HUDEP-2 (cell line): Measurements from ENCODE around the gene AVPR1B.

Experiments
- DNase-seq, 76 experiments: peaks; one replicate each; lab custom pipeline; 2025; ENCODE audit not compliant: unreplicated experiment in 76 of 76; lab: John Stamatoyannopoulos, UW

The AVPR1B gene

DNA sequence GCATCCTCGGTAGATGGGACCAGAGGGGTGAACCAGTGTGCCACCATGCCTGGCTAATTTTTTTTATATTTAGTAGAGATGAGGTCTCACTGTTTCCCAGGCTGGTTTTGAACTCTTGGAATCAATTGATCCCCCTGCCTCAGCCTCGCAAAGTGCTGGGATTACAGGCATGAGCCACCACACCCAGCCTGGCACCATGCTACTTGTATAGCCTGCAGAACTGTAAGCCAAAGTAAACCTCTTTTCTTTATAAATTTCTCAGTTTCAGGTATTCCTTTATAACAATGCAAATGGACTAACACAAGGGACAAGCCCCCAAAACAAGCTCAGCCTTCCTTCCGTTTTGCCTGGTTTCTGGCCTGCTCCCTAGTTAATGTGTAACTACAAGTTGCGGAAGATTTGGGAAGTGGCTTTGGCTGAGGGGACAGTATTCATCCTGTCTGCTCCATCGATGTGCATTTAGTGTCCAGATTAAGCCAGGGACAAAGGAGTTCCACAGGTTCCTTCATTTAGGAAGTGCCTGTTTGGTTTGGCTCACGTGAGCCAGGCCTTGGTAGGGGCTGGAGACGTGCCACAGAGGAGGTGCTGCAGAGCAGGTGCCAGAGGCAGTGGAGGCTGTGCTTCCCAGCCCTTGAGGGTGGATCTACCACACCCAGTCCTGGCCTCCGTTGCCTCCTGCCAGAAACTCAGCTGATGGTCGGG lies 4.4 kb downstream of the AVPR1B start:
- no peak for DNase-seq

DNA sequence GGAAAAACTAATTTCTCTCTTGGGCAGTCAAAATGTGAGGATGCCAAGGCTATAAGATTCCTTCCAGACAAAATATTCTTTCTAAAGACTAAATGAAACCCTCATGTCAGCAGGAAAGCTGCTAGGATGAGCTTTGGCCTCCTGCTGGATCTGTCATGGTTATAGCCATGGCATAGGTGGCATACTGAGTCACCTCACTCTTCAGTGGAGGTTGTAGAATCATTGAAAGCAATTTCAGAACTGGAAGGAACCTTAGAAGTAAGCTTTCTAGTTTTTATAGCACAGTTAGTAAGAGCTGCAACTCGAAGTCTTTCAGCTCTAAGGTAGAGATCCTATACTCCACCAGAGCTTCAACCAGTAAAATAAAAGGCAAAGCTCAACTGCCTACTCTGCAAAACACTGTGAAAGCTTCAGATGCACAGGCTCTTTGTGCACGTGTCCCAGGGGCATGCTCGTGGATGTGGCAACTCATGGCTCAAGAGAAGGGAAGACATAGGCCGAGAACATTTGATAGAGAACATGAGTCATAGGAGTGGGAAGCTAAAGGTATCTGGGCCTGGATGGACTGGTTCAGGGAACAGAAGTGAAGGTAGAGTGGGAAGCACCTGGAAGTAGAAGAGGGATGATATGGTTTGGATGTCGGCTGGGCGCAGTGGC lies 5.8 kb downstream of the AVPR1B start:
- DNase-seq: no peak

DNA sequence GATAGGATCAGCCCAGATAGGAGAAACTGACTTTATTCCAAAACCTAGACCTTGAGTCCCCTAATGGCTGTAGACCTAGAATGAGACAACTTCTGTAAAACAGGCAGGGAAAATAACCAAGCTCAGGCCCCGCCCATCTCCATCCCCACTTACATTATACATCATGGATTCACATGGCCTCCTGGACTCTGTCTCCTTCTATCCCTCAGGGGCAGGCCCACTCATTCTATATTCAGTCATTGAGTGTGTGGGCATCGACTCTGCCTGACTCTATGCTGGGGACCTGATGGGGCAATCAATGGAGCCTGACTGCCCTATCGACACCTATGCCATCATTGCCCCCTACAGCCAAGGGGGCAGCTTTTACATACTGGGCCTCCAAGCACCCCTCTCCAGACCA lies 6.4 kb downstream of the AVPR1B start:
- no peak for DNase-seq

DNA sequence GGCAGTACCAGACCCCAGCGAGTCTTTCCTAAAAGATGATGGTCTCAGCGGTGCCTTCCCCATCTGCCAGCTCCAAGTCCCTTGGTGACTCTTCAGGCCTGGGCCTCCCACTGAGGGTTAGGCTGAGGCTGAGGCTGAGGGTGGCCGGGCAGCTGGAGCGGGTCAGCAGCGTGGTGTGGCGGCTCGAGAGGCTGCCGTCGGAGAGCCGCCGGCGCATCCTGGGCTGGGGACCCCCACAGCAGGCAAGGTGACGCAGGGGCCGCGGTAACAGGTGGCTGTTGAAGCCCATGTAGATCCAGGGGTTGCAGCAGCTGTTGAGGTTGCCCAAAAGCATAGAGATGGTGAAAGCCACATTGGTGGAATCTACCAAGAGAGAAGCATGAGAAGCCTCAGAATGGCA lies 7.0 kb downstream of the AVPR1B start:
- no peak for DNase-seq

DNA sequence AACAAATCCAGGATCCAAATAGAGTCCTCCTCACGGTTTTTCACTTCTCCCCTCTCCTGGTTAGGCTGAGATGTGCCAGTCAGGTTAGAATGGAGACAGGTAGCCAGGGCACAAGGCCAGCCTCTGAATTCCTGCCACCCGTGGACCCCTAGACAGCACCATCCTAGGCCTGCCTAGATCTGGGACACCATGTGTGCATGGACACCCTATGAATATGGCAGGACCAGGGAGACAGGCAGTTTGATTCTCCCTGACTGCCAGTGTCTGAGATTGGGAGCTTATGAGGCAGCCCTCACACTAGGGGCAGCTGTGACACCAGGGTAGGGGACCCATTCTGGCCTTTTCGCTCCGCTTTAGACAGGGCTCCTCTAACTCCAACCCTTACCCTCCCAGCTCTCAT lies 7.5 kb downstream of the AVPR1B start:
- DNase-seq: no peak

DNA sequence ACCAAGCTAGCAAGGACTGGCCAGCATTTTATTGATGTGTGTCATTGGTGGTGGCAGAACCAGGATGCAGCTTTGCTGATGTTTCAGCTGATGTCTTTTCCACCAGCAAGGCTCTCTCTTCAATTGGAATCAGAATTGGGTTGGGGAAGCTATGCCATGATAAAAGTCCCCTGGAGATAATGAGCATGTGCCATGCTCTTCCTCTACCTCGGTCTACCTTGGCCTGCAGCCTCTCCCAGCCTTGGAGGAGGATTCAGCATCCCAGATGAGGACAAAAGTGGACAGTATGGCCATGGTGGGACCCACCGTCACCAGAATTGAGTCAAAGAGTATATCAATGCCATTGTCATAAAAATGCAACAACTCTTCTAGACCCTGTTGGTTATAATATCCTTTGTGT lies 8.6 kb downstream of the AVPR1B start:
- DNase-seq: no peak

DNA sequence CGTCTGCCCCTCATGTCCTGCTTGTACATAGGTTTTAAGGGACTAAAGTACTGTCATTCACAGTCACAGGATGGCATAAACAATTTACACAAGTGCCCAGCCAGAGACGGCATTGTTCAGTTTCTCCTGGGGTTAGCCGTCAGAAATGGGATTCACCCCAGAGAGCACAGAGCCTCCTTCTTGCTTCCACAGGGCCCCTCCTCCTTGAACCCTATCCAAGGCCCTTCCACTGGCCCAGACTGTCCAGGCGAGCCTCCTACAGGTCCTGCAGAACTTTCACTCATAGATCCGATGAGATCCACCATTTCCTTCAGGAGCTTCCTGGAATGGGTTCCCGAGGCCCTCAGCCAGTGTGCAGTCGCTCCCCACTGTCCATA lies 10.0 kb downstream of the AVPR1B start:
- no peak for DNase-seq

DNA sequence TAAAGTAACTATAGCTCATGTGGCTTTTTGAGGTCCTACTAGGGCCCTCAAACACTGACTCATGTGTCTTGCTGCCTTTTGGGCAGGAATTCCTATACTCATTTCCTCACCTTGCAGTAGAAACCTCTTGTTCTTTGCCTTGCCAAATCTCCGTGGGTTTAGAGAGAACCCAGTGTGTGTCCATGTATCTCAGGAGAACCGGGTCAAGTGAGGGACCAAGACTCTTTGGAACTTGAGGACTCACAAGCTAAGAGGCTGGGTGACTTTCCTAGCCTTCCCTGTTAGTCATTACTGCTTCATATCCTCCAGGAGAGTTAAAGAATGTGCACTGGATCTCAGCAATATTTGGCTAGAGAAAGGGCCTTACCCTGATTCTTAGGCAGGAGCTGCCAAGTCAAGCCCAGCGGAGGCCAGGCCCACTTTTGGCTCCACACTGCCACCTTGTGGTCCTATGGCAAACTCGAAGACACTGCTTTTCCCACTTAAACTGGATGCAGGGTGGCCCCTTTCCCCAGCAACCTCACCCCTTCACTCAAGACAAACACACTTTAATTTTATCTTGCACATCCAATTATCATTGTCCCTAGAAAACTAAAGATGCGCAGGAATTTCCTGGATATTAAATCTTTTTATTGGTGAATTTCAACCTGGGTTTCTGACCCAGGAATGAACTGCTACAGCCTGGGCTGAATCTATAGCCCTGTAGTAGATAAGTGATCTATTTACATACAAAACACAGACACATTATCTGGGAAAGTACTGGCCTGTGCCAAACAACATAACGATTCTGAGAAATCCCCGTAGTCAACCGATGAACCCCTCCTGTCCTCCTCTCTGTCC lies 10.6 kb downstream of the AVPR1B start:
- peak in 71 of 76 experiments; percentile 2 to 82 (median 61) for DNase-seq

DNA sequence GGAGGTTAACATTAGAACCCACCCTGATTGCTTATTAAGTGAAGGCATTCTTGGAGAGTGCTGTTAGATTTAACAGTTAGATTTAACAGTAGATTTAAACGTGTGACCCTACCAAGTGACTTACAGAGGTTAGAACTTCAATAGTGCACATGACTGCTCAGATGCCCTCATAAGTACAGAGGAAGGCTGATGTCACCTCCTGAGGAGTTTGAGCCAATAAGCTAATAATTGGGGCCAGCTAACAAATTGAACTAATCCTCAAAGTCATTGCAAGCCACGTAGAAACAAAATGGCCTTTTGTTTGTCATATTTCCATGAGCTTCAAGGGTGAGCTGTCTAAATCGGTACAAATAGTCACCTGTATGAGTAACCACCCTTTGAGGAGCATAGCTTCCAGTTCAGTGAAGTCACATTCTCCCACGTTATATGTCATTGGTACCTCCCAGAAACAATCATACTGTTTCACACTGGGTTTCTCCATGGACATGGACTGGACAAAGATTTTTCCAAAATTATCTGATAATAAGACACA lies 11.7 kb downstream of the AVPR1B start:
- no peak for DNase-seq

DNA sequence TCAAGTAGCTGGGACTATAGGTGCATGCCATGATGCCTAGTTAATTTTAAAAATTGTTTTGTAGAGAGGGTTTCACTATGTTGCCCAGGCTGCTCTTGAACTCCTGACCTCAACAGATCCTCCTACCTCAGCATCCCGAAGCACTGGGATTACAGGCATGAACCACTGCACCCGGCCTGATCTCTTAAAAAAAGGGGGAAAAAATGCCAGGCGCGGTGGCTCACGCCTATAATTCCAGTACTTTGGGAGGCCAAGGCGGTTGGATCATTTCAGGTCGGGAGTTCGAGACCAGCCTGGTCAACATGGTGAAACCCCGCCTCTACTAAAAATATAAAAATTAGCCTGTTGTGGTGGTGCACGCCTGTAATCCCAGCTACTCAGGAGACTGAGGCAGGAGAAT lies 13.2 kb downstream of the AVPR1B start:
- no peak for DNase-seq

DNA sequence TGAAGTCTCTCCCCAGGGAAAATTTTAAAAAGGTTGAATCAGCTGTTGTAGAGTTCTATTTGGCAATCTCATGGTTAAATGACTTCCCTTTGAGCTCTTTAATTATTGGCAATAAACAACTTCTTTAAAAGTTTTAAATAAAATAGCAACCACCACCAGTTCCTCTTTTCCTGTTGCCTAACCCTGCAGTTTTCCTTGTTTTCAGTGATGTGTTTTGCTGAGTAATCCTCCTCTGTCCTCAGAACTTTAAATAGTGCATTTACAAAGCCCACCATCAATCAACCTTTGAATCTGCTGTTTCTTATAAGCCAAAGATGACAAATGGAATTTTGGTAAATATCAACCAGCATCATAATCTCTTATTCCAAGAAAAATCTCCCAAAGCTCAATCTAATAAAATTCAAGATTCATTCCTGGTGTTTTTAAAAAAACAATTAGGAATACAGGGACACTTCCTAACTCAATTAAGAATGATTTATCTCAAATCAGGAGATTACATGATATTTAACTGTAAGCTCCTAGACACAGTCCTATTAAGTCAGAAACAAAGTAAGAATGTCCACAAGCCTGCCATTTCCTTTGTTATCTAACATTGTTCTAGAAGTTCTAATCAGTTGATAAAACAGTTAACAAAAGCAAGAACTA lies 14.8 kb downstream of the AVPR1B start:
- DNase-seq: no peak

DNA sequence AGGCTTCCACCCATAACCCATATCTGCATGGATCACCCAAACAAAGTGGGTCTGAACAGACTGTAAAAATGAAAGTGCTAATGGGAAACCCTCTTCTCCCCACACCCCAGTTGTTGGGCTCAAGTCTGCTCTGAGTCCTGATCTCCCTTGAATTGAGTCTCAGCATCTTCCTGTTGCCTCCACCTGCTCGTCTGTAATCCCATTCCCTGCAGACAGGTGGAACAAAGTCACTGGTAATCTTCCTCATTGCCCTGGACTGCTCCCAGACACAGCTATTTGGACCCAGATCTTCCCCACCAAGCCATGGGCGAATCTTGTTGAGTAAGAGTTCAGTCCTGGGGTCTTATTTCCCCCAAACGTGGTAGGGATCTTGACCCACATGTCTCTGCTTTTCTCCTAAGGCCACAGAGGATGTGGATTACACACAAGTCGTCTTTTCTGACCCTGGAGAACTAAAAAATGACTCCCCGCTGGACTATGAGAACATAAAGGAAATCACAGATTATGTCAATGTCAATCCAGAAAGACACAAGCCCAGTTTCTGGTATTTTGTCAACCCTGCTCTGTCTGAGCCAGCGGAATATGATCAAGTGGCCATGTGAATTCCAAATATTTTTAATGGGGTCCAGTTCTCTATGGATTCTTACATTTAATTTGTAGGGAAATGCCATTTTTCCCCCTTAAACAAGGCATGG lies 15.7 kb downstream of the AVPR1B start:
- no peak for DNase-seq

DNA sequence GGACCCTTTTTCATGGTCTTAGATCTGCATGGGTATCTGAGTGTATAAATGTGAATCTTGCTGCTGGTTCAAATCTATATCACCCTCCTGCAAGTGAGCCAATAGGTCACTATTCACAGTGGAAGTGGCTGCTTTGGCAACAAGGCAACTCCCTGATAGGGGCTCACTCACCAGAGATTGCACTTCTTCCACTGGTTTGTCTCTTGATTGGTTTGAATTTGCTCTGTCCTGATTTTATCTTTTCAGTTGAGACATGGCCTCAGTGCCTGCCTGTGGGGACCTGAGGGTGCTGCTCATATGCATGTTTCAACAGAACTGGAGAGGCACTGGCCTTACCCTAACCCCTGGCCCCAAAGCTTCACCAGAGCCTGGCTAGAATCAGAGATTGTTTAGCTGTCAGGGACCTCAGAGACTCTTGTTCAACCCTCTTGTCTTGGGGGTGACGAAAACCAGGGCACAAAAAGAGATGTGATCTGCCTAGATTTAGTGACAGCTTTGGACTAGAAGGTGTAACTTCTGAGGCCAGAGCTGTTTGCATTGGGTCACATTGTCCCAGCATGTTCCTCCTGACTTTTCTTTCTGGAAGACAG lies 16.9 kb downstream of the AVPR1B start:
- DNase-seq: peak in 13 of 76 experiments; percentile 13 to 50 (median 16)

DNA sequence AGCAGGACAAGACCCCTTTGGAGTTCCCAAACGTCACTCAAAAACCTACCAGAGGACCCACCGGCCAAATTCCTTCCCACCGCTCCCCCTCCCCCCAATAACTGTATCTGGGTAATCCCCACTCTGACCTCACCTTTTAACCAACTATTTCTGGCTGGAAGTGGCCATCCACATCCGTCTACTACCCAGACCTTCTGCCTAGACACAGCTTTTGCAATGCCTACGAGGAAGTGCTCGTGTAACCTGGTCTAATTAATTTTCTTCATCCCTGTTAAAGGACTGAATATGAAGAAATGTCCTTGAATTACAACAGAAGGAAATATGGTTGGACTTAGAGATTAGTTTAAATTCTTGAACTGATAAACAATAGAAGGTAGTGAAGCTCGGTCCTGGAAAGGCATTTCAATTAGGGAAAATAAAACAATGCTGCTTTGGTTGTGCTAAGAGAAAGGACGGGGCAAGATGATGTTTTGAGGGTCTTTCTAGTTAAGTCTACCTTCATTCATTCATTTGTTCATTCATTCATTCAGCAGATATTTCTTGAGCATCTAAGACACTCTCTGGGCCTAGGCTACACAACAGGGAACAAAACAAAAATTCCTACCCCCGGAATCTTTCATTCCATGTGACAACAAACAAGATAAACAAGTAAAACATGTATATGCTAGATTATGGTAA lies 18.8 kb downstream of the AVPR1B start:
- DNase-seq: no peak

DNA sequence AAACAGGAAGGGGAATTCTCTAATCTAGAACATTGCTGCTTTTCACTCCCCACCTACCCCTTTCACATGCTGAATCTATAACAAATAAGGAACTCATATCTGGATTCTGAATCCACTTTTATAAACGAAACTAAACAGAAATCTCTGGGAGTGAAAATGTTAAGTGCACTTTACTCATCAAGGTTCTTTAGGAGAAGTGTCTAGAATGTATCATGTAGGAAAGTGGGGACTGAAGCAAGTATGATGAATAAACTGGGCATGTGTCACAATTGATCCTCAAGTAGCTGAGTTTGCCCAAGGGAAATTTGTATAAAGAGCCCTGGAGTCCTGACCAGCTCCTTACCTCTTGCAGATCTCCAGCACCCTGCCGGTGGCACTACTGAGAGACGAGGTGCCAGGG lies 19.8 kb downstream of the AVPR1B start:
- no peak for DNase-seq

DNA sequence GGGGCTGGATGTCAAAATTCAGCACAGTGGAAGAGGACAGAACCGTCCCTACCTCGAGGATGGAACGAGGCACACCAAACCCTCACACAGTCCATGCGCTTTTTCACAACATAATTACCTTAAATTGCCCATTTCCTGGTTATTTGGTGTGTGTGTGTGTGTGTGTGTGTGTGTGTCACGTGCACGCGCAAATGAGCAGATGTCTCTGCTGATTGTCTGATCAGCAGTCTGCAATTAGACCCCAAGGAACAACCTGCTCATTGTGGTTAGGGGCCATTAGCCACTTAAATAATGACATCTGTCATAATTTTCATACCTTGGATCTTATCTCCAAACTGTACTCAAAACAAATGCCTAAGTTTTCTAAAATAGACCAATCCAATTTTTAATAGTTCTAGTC lies 23.2 kb downstream of the AVPR1B start:
- peak in 15 of 76 experiments; percentile 7 to 44 (median 29) for DNase-seq

DNA sequence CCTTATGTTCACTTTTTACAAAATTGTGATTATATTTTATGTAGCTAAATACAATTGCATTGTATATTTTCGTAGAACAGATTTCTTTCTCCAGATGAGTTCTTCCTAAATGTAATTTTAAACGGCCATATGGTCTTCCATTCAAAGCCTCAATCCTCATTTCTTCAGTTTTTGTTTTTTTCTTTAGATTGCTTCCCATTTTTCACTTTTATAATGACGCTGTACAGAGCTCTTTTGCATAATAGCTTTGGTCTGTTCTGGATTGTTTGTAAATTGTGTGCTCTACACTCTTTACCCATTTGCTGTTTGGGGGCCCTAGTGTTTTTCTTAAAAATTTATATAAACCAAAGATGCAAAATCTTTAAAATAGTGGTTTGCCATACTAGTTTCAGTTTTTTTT lies 27.8 kb downstream of the AVPR1B start:
- DNase-seq: no peak

DNA sequence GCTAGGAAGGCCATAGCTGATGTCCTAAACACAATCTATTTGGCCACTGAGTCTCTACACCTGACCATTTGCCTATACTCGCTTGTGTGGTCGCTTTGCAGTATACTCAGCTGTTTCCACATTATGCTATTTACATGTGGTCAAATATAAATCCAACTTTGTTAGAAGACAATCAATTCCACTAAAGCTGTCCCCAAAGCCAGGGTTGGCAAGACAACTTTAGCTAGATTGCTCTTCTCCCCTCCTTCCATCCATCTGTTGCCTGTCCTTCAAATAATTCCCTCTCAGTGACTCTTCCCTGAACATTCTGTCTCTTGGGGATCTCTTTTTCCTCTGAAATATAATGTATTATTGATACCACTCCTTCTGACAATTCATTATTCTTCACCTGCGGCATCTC lies 30.1 kb downstream of the AVPR1B start:
- DNase-seq: no peak

DNA sequence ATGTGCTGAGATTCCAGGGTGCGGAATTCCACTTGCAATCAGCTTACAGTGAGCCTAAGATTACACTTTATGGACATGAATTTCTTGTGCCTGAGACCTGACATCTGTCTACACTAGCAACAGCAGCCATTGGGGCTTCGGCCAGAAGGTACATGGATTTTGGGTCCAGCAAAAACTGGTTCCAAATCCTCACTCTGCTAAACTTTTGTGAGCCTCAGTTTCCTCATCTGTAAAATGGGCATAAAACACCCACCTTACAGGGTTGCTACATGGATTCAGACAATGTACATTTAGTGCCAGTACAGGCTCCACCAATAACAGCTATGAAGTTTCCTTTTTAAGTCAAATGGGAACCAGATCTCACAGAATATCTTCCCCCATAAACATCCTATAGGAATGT lies 33.4 kb downstream of the AVPR1B start:
- DNase-seq: peak in 1 of 76 experiments; percentile 19
